ENCODE measurements around the gene ZNF789. TPM values are rescaled to one million over a fixed set of nuclear protein-coding genes. Genes with fewer than 3 reads are reported as not detected.

Gene ZNF789
- total and polyA plus RNA-seq, 4 donors: 4.1 to 19.7 (median 11.6) TPM

DNA sequence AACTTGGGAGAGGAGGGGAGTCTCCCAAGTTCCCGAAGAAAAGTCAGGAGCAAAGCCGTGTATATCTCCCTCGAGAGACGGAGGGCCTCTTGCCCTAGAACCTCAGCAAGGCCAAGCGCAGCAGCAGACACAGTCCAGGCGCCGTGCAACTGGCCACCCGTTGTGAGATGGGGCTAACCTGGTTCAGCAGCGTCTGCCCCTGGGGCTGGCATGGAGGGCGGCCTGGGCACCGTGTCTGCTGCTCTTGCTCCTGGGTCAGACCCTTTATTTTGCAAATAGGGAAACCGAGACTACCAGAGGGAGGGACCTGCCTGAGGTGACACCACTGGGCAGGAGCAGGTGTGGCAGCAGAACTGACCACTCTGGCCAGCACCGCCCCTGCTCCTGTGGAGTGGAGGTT is 20.1 kb upstream of the ZNF789 start:
- Histone ChIP-seq H3K36me3 (ENCODE audit: control insufficient read depth in 4 of 4, insufficient read depth in 4 of 4, low read length in 4 of 4) (peaks cover 0 to 87% (median 34%) of the 10 kb centered on the region in 4 donors), H3K9me3 (ENCODE audit: control insufficient read depth in 4 of 4, insufficient read depth in 3 of 4, low read length in 3 of 4) (no peaks in the 10 kb centered on the region)

DNA sequence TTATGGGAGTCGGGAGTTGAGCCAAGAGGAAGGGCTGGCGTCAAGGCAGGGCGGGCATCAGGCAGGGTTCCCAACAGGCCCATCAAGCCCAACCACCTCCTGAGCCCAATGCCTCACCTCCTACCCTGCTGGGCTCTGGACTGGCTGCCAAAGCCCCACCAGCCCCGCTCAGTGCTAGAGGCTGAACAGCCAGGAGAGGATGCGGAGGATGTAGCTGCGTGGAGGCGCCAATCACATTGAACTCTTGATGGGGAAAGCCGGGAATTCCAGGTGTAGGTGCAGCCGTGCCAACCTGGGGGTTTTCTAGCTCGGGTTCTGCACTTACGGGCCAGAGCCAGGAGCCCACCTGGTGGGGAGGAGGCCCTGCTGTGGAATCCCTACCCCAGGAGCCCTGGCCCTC is 19.6 kb upstream of the ZNF789 start:
- TF ChIP-seq, protein P1, sequence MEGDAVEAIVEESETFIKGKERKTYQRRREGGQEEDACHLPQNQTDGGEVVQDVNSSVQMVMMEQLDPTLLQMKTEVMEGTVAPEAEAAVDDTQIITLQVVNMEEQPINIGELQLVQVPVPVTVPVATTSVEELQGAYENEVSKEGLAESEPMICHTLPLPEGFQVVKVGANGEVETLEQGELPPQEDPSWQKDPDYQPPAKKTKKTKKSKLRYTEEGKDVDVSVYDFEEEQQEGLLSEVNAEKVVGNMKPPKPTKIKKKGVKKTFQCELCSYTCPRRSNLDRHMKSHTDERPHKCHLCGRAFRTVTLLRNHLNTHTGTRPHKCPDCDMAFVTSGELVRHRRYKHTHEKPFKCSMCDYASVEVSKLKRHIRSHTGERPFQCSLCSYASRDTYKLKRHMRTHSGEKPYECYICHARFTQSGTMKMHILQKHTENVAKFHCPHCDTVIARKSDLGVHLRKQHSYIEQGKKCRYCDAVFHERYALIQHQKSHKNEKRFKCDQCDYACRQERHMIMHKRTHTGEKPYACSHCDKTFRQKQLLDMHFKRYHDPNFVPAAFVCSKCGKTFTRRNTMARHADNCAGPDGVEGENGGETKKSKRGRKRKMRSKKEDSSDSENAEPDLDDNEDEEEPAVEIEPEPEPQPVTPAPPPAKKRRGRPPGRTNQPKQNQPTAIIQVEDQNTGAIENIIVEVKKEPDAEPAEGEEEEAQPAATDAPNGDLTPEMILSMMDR (IDR thresholded peaks at IDR 0.05; ENCODE audit: control extremely low read depth, extremely low read depth): no peak
- Histone ChIP-seq H3K36me3 (ENCODE audit: control insufficient read depth in 4 of 4, insufficient read depth in 4 of 4, low read length in 4 of 4) (peaks cover 0 to 88% (median 35%) of the 10 kb centered on the region in 4 donors), H3K4me1 (ENCODE audit: control insufficient read depth in 5 of 5, insufficient read depth in 5 of 5, low read length in 5 of 5) (no peaks in the 10 kb centered on the region), H3K27me3 (ENCODE audit: control insufficient read depth in 3 of 3, insufficient read depth in 3 of 3, low read length in 2 of 3) (no peaks in the 10 kb centered on the region), H3K9ac (ENCODE audit: insufficient read depth in 1 of 2, low read length in 2 of 2) (no peak overlapping the region), H3K9me3 (ENCODE audit: control insufficient read depth in 4 of 4, insufficient read depth in 3 of 4, low read length in 3 of 4) (no peaks in the 10 kb centered on the region), H3K27ac (ENCODE audit: low read depth in 1 of 2, low read length in 1 of 2) (no peak overlapping the region), H3K4me3 (no peak overlapping the region)
- DNase-seq: no peak
- 88 to 92% methylated on average over 11 of the region's 11 CpGs for WGBS, 2 donors
- ATAC-seq (ENCODE audit: insufficient read depth, low FRiP score): no peak

More for the DNA sequence above, 20.1 kb upstream of the ZNF789 start:
- ATAC-seq (ENCODE audit: insufficient read depth, low FRiP score) (no peak), DNase-seq (no peak)
- Histone ChIP-seq H3K4me1 (ENCODE audit: control insufficient read depth in 5 of 5, insufficient read depth in 5 of 5, low read length in 5 of 5) (no peaks in the 10 kb centered on the region), H3K27ac (ENCODE audit: low read depth in 1 of 2, low read length in 1 of 2) (no peak overlapping the region), H3K27me3 (ENCODE audit: control insufficient read depth in 3 of 3, insufficient read depth in 3 of 3, low read length in 2 of 3) (no peaks in the 10 kb centered on the region), H3K9ac (ENCODE audit: insufficient read depth in 1 of 2, low read length in 2 of 2) (no peak overlapping the region), H3K4me3 (no peak overlapping the region)
- TF ChIP-seq, protein P1 (IDR thresholded peaks at IDR 0.05; ENCODE audit: control extremely low read depth, extremely low read depth): no peak
- WGBS, 2 donors: 94 to 98% methylated on average over 13 of the region's 13 CpGs

DNA sequence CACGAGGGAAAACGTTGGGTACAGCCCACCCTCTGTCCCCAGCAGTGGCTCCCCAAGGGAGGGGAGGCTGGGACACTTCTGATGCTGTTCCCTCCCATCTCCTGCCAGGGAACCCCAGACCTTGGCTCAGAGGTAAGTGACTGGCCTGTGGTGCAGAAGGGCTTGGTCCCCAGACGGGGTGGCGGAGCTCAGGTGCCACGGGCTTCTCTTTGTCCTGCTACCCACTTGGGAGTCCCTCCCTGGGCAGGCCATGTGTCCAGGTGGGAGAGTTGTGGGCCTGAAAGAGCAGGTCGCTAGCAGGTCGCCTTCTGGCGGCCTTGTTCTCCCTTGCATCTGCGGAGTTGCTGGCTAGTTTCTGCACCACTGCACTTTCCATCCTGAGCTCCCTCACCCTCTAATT is 16.8 kb upstream of the ZNF789 start:
- WGBS, 2 donors: 81 to 89% methylated on average over 9 of the region's 9 CpGs

More for the DNA sequence above, 16.8 kb upstream of the ZNF789 start:
- Histone ChIP-seq H3K36me3 (ENCODE audit: control insufficient read depth in 4 of 4, insufficient read depth in 4 of 4, low read length in 4 of 4) (peaks cover 3 to 74% (median 45%) of the 10 kb centered on the region in 4 donors), H3K4me3 (no peak overlapping the region), H3K9me3 (ENCODE audit: control insufficient read depth in 4 of 4, insufficient read depth in 3 of 4, low read length in 3 of 4) (no peaks in the 10 kb centered on the region), H3K27me3 (ENCODE audit: control insufficient read depth in 3 of 3, insufficient read depth in 3 of 3, low read length in 2 of 3) (no peaks in the 10 kb centered on the region), H3K4me1 (ENCODE audit: control insufficient read depth in 5 of 5, insufficient read depth in 5 of 5, low read length in 5 of 5) (peaks cover 0 to 1% (median 0%) of the 10 kb centered on the region in 5 donors), H3K9ac (ENCODE audit: insufficient read depth in 1 of 2, low read length in 2 of 2) (no peak overlapping the region), H3K27ac (ENCODE audit: low read depth in 1 of 2, low read length in 1 of 2) (no peak overlapping the region)
- DNase-seq: no peak
- ATAC-seq (ENCODE audit: insufficient read depth, low FRiP score): no peak
- TF ChIP-seq, protein P1 (IDR thresholded peaks at IDR 0.05; ENCODE audit: control extremely low read depth, extremely low read depth): no peak
